GM19328 (cell line): ENCODE data around the gene PCGF6.

Source experiments
- ATAC-seq: cut with Tn5 transposase; IDR thresholded peaks from one replicate; pipeline ENCODE4 v1.9.1; 2021; ENCODE audit warnings: mild to moderate bottlenecking, moderate library complexity; ENCODE audit not compliant: unreplicated experiment

The PCGF6 gene

GRCh38 chr10:103327906-103328305, 23.0 kb downstream of the PCGF6 start:
- ATAC-seq = no peak

- ATAC-seq = no peak
Measured at GRCh38 chr10:103316087-103316486, 34.9 kb downstream of the PCGF6 start.

- no peak for ATAC-seq
Measured at GRCh38 chr10:103310197-103310596, 40.7 kb downstream of the PCGF6 start.

GRCh38 chr10:103307594-103307993, 43.3 kb downstream of the PCGF6 start:
- ATAC-seq = no peak

- no peak for ATAC-seq
Measured at GRCh38 chr10:103295374-103296015, 55.4 kb downstream of the PCGF6 start.

- no peak for ATAC-seq
Measured at GRCh38 chr10:103291588-103291987, 59.4 kb downstream of the PCGF6 start.

GRCh38 chr10:103287992-103288391, 62.9 kb downstream of the PCGF6 start:
- ATAC-seq = no peak

- ATAC-seq = no peak
Measured at GRCh38 chr10:103284170-103284569, 66.8 kb downstream of the PCGF6 start.

GRCh38 chr10:103282961-103283360, 68.0 kb downstream of the PCGF6 start:
- ATAC-seq = no peak

- no peak for ATAC-seq
Measured at GRCh38 chr10:103281753-103282152, 69.2 kb downstream of the PCGF6 start.

- ATAC-seq = no peak
Measured at GRCh38 chr10:103280506-103280905, 70.4 kb downstream of the PCGF6 start.

- no peak for ATAC-seq
Measured at GRCh38 chr10:103280031-103280430, 70.9 kb downstream of the PCGF6 start.

- ATAC-seq = no peak
Measured at GRCh38 chr10:103278862-103279298, 72.1 kb downstream of the PCGF6 start.

GRCh38 chr10:103278537-103278823, 72.5 kb downstream of the PCGF6 start:
- no peak for ATAC-seq

GRCh38 chr10:103277713-103278536, 73.0 kb downstream of the PCGF6 start:
- no peak for ATAC-seq

- ATAC-seq = no peak
Measured at GRCh38 chr10:103276896-103277712, 73.8 kb downstream of the PCGF6 start, which contains the start of gene INA. TSS of gene INA (plus strand) at chr10:103277138. CDS start at chr10:103277212, 74 bp downstream.

- ATAC-seq = no peak
Measured at GRCh38 chr10:103276251-103276895, 74.6 kb downstream of the PCGF6 start.

- no peak for ATAC-seq
Measured at GRCh38 chr10:103273041-103273441, 77.9 kb downstream of the PCGF6 start.

GRCh38 chr10:103265717-103266329, 85.1 kb downstream of the PCGF6 start:
- ATAC-seq = no peak

- no peak for ATAC-seq
Measured at GRCh38 chr10:103262229-103262628, 88.7 kb downstream of the PCGF6 start.

- no peak for ATAC-seq
Measured at GRCh38 chr10:103259989-103260388, 91.0 kb downstream of the PCGF6 start.
